Panc1 (cell line): ENCODE data around the gene CISTR.

ENCODE experiments used
- TF ChIP-seq, protein P1 (sequence below): fragments of 450-650 bp; IDR thresholded peaks from 2 replicates; pipeline ENCODE4 v1.5.1; 2017; ENCODE audit warnings: mild to moderate bottlenecking
- TF ChIP-seq, protein P2 (sequence below), 2 experiments: IDR thresholded peaks; 2 replicates each; pipeline ENCODE4 v1.6.1; 2011 to 2012; ENCODE audit warnings: low read depth in 2 of 2, control low read depth in 1 of 2, low read length in 1 of 2, mild to moderate bottlenecking in 1 of 2, moderate library complexity in 1 of 2; ENCODE audit not compliant: insufficient read depth in 1 of 2

DNA sequence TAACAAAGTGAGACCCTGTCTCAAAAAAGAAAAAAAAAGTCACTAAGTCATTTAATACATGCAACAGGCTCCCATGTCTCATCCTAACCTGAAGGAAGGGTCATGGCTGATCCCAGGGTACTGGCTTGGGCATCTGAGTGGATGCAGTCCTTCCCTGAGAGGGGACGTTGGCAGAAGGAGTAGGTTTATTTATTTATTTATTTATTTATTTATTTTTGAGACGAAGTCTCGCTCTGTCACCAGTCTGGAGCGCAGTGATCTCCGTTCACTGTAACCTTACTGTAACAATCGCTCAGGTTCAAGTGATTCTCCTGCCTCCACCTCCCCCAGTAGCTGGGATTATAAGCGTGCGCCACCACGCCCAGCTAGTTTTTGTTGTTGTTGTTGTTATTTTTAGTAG is 17.4 kb downstream of the CISTR start:
- TF ChIP-seq, protein P1, sequence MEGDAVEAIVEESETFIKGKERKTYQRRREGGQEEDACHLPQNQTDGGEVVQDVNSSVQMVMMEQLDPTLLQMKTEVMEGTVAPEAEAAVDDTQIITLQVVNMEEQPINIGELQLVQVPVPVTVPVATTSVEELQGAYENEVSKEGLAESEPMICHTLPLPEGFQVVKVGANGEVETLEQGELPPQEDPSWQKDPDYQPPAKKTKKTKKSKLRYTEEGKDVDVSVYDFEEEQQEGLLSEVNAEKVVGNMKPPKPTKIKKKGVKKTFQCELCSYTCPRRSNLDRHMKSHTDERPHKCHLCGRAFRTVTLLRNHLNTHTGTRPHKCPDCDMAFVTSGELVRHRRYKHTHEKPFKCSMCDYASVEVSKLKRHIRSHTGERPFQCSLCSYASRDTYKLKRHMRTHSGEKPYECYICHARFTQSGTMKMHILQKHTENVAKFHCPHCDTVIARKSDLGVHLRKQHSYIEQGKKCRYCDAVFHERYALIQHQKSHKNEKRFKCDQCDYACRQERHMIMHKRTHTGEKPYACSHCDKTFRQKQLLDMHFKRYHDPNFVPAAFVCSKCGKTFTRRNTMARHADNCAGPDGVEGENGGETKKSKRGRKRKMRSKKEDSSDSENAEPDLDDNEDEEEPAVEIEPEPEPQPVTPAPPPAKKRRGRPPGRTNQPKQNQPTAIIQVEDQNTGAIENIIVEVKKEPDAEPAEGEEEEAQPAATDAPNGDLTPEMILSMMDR, result no peak
- TF ChIP-seq, protein P2, sequence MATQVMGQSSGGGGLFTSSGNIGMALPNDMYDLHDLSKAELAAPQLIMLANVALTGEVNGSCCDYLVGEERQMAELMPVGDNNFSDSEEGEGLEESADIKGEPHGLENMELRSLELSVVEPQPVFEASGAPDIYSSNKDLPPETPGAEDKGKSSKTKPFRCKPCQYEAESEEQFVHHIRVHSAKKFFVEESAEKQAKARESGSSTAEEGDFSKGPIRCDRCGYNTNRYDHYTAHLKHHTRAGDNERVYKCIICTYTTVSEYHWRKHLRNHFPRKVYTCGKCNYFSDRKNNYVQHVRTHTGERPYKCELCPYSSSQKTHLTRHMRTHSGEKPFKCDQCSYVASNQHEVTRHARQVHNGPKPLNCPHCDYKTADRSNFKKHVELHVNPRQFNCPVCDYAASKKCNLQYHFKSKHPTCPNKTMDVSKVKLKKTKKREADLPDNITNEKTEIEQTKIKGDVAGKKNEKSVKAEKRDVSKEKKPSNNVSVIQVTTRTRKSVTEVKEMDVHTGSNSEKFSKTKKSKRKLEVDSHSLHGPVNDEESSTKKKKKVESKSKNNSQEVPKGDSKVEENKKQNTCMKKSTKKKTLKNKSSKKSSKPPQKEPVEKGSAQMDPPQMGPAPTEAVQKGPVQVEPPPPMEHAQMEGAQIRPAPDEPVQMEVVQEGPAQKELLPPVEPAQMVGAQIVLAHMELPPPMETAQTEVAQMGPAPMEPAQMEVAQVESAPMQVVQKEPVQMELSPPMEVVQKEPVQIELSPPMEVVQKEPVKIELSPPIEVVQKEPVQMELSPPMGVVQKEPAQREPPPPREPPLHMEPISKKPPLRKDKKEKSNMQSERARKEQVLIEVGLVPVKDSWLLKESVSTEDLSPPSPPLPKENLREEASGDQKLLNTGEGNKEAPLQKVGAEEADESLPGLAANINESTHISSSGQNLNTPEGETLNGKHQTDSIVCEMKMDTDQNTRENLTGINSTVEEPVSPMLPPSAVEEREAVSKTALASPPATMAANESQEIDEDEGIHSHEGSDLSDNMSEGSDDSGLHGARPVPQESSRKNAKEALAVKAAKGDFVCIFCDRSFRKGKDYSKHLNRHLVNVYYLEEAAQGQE (IDR thresholded peaks at IDR 0.05; ENCODE audit: insufficient read depth in 1 of 2, low read depth in 2 of 2, low read length in 1 of 2), result no peak
